ENCODE results near the gene IL34.

The IL34 gene

DNA sequence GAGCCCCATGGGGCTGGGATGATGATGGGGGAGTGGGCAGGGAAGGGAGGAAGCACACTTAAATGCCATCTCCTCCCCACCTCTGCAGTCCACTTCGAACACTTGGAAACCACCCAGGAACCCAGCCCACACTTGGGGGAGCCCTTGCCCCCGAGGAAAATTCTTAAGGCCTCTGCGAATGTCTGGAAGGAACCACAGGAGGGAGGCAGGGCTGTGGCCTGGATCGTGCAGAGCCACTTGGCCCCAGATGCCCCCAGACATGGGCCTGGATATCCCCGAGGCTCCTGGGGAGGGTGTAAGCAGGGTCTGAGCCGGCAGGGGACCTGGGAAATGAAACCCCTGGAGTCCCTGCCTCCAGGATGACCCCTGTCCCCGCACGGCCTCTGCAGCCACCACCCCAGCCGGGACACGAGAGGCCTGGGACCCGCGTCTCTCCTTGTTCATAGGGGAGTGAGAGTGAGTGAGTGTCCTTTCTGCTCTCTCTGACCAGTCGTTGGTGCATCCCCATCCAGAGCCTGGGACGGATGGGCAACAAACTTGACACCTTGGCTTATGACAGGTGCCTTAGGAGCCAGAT, 51.3 kb downstream of the IL34 start:
- TF ChIP-seq ZNF565 (CRISPR knock-in tag; conservative IDR thresholded peaks at IDR 0.05; ENCODE audit: low read depth): no peak
- no peak for TF ChIP-seq ZC3H10 (CRISPR knock-in tag; IDR thresholded peaks at IDR 0.05)
- ATAC-seq: no peak

DNA sequence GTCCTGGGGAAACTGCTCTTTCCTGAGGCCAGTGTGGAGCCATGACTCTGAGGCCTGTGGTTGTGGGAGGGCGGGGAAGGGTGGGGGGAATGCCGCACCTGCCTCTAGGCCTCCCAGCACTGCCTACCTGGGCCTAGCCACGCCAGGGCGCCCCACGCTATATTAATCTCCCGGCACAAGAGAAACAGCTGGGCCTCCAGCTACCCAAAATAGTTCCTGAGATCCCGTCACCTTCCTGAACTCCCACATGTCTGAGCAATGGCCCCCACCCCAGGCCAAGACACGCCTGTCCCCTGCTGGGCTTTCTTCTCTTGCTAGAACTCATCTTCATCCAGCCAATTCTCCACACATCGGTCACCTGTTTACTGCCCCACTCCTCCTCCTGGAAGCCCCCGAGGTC, 52.5 kb downstream of the IL34 start:
- no peak for ATAC-seq
- TF ChIP-seq ZC3H10 (CRISPR knock-in tag; IDR thresholded peaks at IDR 0.05) (no peak), BACH2 (CRISPR knock-in tag; IDR thresholded peaks at IDR 0.05; ENCODE audit: borderline replicate concordance) (no peak), ZFP3 (CRISPR knock-in tag; IDR thresholded peaks at IDR 0.05) (no peak), OSR1 (CRISPR knock-in tag; IDR thresholded peaks at IDR 0.05) (no peak), SNAI2 (CRISPR knock-in tag; IDR thresholded peaks at IDR 0.05) (no peak), ZNF8 (CRISPR knock-in tag; IDR thresholded peaks at IDR 0.05) (no peak), GLIS3 (CRISPR knock-in tag; IDR thresholded peaks at IDR 0.05) (no peak), TOX (CRISPR knock-in tag; IDR thresholded peaks at IDR 0.05; ENCODE audit: borderline replicate concordance) (no peak), PPARA (CRISPR knock-in tag; IDR thresholded peaks at IDR 0.05; ENCODE audit: borderline replicate concordance) (no peak), CSDC2 (CRISPR knock-in tag; IDR thresholded peaks at IDR 0.05) (no peak), RARB (CRISPR knock-in tag; IDR thresholded peaks at IDR 0.05) (no peak)
- TF ChIP-seq, protein P1, sequence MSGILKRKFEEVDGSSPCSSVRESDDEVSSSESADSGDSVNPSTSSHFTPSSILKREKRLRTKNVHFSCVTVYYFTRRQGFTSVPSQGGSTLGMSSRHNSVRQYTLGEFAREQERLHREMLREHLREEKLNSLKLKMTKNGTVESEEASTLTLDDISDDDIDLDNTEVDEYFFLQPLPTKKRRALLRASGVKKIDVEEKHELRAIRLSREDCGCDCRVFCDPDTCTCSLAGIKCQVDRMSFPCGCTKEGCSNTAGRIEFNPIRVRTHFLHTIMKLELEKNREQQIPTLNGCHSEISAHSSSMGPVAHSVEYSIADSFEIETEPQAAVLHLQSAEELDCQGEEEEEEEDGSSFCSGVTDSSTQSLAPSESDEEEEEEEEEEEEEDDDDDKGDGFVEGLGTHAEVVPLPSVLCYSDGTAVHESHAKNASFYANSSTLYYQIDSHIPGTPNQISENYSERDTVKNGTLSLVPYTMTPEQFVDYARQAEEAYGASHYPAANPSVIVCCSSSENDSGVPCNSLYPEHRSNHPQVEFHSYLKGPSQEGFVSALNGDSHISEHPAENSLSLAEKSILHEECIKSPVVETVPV (CRISPR knock-in tag; IDR thresholded peaks at IDR 0.05): no peak
- TF ChIP-seq, protein P2, sequence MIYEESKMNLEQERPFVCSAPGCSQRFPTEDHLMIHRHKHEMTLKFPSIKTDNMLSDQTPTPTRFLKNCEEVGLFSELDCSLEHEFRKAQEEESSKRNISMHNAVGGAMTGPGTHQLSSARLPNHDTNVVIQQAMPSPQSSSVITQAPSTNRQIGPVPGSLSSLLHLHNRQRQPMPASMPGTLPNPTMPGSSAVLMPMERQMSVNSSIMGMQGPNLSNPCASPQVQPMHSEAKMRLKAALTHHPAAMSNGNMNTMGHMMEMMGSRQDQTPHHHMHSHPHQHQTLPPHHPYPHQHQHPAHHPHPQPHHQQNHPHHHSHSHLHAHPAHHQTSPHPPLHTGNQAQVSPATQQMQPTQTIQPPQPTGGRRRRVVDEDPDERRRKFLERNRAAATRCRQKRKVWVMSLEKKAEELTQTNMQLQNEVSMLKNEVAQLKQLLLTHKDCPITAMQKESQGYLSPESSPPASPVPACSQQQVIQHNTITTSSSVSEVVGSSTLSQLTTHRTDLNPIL (CRISPR knock-in tag; IDR thresholded peaks at IDR 0.05; ENCODE audit: low read depth): no peak

DNA sequence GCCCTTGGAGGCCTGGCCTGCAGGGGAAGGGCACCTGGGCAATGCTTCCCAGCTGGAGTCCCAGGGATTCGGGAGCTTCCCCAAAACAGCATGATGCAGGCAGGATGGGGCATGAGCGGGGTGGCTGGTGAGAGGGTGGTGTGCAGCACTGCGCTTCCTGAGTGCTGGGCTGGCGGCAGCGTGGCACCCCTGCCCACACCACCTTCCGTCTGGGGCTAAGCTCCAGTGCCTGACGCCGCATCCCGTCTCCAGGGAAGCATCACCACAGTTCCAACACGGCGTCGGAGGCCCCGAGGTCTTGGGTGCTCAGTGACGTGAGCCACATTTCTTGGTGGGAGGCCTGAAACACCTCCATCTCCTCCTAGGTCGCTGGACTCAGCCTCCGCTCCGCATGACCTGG, 53.3 kb downstream of the IL34 start:
- ATAC-seq: no peak
- TF ChIP-seq, protein P1 (CRISPR knock-in tag; IDR thresholded peaks at IDR 0.05): no peak
- TF ChIP-seq ZC3H10 (CRISPR knock-in tag; IDR thresholded peaks at IDR 0.05) (no peak), CSDC2 (CRISPR knock-in tag; IDR thresholded peaks at IDR 0.05) (no peak)

DNA sequence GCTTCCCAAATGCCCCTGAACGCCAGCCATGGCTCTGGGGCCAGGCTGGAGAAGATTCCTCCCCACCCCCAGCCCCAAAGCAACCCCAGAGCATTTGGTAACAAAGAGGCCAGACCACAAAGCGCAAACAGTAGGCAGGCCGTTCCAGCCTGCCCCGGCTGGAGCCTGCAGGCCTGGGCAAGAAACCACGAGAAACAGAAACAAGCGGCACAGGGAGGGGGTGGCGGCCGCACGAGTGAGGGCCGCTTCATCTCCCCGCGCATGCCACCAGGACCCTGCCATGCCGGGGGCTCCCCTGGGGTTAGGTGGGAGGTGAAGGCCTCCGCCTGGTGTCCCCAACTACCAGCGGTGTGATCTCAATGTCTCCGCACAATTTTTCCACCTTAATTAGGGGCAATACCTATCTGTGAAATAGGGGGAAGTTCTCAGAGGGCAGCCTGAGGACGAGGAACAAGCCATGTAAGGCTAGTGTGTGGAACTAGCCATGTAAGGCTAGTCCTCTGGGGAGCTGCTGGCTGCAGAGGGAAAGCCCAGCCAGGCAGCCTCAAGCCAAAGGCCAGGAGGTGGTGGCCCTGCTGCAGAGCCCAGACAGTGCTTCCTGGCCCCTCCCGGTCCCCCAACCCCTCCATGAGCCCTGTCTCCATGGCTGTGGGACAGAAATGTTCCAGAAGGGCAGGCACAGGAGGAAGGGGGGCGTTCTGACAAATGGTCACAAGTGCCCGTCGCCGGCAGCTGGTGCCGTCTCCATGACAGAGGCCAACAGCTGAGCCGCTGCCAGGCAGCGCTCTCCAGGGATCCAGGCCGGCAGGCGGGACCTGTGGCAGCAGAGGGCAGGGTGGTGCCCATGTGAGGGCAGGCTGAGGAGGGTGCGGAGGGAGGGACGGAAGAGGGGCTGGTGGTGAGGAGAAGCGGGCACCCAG, 54.0 kb downstream of the IL34 start:
- TF ChIP-seq BACH2 (CRISPR knock-in tag; IDR thresholded peaks at IDR 0.05; ENCODE audit: borderline replicate concordance): no peak
- ATAC-seq: no peak

DNA sequence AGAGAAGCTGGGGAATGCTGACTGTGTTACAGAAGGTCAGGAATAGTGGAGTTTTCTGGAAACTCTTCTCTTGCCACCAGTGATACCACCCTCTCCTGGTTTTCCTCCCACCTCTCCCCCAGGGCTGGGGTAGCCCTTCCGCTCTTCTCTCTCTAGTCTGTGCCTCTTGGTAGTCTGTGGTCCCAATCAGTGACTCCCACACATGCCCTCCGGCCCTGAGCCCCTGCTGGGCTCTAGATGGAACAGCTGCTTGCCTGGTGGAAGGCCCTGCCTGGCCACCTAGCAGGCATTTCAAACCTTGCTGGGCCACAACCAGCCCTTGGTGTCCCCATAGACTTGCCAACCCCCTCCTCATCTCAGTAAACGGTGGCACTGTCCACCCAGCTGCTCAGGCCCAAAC, 54.7 kb downstream of the IL34 start:
- TF ChIP-seq, protein P3, sequence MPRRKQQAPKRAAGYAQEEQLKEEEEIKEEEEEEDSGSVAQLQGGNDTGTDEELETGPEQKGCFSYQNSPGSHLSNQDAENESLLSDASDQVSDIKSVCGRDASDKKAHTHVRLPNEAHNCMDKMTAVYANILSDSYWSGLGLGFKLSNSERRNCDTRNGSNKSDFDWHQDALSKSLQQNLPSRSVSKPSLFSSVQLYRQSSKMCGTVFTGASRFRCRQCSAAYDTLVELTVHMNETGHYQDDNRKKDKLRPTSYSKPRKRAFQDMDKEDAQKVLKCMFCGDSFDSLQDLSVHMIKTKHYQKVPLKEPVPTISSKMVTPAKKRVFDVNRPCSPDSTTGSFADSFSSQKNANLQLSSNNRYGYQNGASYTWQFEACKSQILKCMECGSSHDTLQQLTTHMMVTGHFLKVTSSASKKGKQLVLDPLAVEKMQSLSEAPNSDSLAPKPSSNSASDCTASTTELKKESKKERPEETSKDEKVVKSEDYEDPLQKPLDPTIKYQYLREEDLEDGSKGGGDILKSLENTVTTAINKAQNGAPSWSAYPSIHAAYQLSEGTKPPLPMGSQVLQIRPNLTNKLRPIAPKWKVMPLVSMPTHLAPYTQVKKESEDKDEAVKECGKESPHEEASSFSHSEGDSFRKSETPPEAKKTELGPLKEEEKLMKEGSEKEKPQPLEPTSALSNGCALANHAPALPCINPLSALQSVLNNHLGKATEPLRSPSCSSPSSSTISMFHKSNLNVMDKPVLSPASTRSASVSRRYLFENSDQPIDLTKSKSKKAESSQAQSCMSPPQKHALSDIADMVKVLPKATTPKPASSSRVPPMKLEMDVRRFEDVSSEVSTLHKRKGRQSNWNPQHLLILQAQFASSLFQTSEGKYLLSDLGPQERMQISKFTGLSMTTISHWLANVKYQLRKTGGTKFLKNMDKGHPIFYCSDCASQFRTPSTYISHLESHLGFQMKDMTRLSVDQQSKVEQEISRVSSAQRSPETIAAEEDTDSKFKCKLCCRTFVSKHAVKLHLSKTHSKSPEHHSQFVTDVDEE (CRISPR knock-in tag; IDR thresholded peaks at IDR 0.05): no peak
- TF ChIP-seq ZNF70 (CRISPR knock-in tag; IDR thresholded peaks at IDR 0.05): no peak
- no peak for TF ChIP-seq SNAI2 (CRISPR knock-in tag; IDR thresholded peaks at IDR 0.05)
- TF ChIP-seq ARNTL (CRISPR knock-in tag; IDR thresholded peaks at IDR 0.05; ENCODE audit: borderline replicate concordance, low read depth): no peak
- TF ChIP-seq ZNF8 (CRISPR knock-in tag; IDR thresholded peaks at IDR 0.05): no peak
- ATAC-seq: no peak

All from SK-N-SH treated with all-trans-retinoic acid at 6 μM for 48 hours (cell line).